HCT116 (cell line): ENCODE results near the gene HAND1. TPM values are rescaled to one million over a fixed set of nuclear protein-coding genes. Genes with fewer than 3 reads are reported as not detected.

ENCODE experiments used
- ATAC-seq: fragments of 200-7000 bp; cut with Tn5 transposase; 2 replicates; pipeline ENCODE4 v1.9.1; 2020; ENCODE audit warnings: mild to moderate bottlenecking, moderate library complexity
- BruUV-seq: library from RNA; stranded (reverse); fragments of 400-500 nt; replicated peaks from 2 replicates; lab custom pipeline; 2021; lab: Mats Ljungman, UMichigan
- CTCF ChIA-PET: fragments of 300-600 bp; sonication (Branson Sonifier 250); formaldehyde crosslinking; loops from one replicate; lab custom pipeline; 2021; ENCODE audit warnings: antibody characterized with exemption; lab: Charles Lee
- POLR2A ChIA-PET: fragments of 300-600, 350-600 bp; sonication (Branson Sonifier 250); formaldehyde crosslinking; loops from one replicate; lab custom pipeline; 2021; ENCODE audit warnings: antibody characterized with exemption; lab: Charles Lee
- RAD21 ChIA-PET, 2 experiments: fragments of 300-600 bp; sonication (Branson Sonifier 250); formaldehyde crosslinking; loops; one replicate each; lab custom pipeline; 2023; ENCODE audit warnings: low total read pairs in 2 of 2; ENCODE audit not compliant: uncharacterized antibody in 2 of 2, unreplicated experiment in 2 of 2, low non-redundant PET in 1 of 2; lab: Charles Lee
- DNase-seq: peaks from one replicate; pipeline ENCODE4 v3.0.0-alpha.2; 2010; ENCODE audit warnings: low read depth, low spot score
- H2AFZ ChIP-seq: fragments of 200-600 bp; shearing (Covaris generic), sonication (generic); 2 replicates; pipeline ENCODE4 v1.6.1; 2017; ENCODE audit warnings: low read depth, mixed run types, mixed read lengths, antibody characterized with exemption, low read length; ENCODE audit not compliant: poor library complexity, severe bottlenecking
- H3K27ac ChIP-seq: 2 replicates; pipeline ENCODE4 v1.5.1; 2012; ENCODE audit warnings: low read depth, low read length
- H3K27me3 ChIP-seq: fragments of 200-600 bp; sonication (generic); 2 replicates; pipeline ENCODE4 v1.6.1; 2016; ENCODE audit warnings: mixed run types, low read length, mixed read lengths; ENCODE audit not compliant: insufficient read depth
- H3K36me3 ChIP-seq, 2 experiments: fragments of 200-500 bp in 1 of 2; fragments of 200-600 bp in 1 of 2; sonication (Bioruptor generic) in 1 of 2; sonication (generic) in 1 of 2; 2 replicates each; pipeline versions ENCODE4 v1.5.1 to v1.6.1; 2014 to 2016; ENCODE audit warnings: low read length in 2 of 2, inconsistent platforms in 1 of 2, mixed read lengths in 1 of 2, mixed run types in 1 of 2; ENCODE audit not compliant: insufficient read depth in 2 of 2, control insufficient read depth in 1 of 2
- H3K4me1 ChIP-seq, 2 experiments: fragments of 200-600 bp in 1 of 2; sonication (generic) in 1 of 2; 2 replicates each; pipeline versions ENCODE4 v1.5.1 to v1.6.1; 2012 to 2017; ENCODE audit warnings: low read length in 2 of 2, inconsistent platforms in 1 of 2, mild to moderate bottlenecking in 1 of 2, mixed read lengths in 1 of 2, mixed run types in 1 of 2, moderate library complexity in 1 of 2; ENCODE audit not compliant: insufficient read depth in 2 of 2, control insufficient read depth in 1 of 2
- H3K4me2 ChIP-seq: fragments of 200-600 bp; sonication (generic); 2 replicates; pipeline ENCODE4 v1.6.1; 2017; ENCODE audit warnings: mixed run types, low read length, mixed read lengths
- H3K4me3 ChIP-seq, 2 experiments: fragments of 200-600 bp in 1 of 2; sonication (generic) in 1 of 2; replicated peaks in 1 of 2; 2 replicates each; pipeline ENCODE4 v1.5.1; 2011 to 2016; ENCODE audit warnings: low read length in 2 of 2, control low read depth in 1 of 2, low read depth in 1 of 2, mild to moderate bottlenecking in 1 of 2, mixed read lengths in 1 of 2, mixed run types in 1 of 2
- H3K79me2 ChIP-seq: fragments of 200-600 bp; sonication (generic); 2 replicates; pipeline ENCODE4 v1.6.1; 2017; ENCODE audit warnings: mild to moderate bottlenecking, mixed run types, low read length, moderate library complexity, mixed read lengths; ENCODE audit not compliant: insufficient read depth
- H3K9ac ChIP-seq: fragments of 200-600 bp; sonication (generic); 2 replicates; pipeline ENCODE4 v1.6.1; 2016; ENCODE audit warnings: low read length, mixed read lengths
- H3K9me2 ChIP-seq: fragments of 200-600 bp; sonication (generic), shearing (Covaris generic); 2 replicates; pipeline ENCODE4 v1.6.1; 2017; ENCODE audit warnings: mixed run types, mild to moderate bottlenecking, moderate library complexity; ENCODE audit not compliant: insufficient read depth
- H3K9me3 ChIP-seq, 2 experiments: fragments of 200-500 bp in 1 of 2; fragments of 200-600 bp in 1 of 2; sonication (Bioruptor generic) in 1 of 2; sonication (generic) in 1 of 2; 2 replicates each; pipeline ENCODE4 v1.6.1; 2014 to 2017; ENCODE audit warnings: low read length in 2 of 2, mixed read lengths in 2 of 2, inconsistent platforms in 1 of 2, low read depth in 1 of 2, mild to moderate bottlenecking in 1 of 2, mixed run types in 1 of 2, moderate library complexity in 1 of 2; ENCODE audit not compliant: control insufficient read depth in 1 of 2, insufficient read depth in 1 of 2
- H4K20me1 ChIP-seq: fragments of 200-600 bp; sonication (generic), shearing (Covaris generic); 2 replicates; pipeline ENCODE4 v1.6.1; 2017; ENCODE audit warnings: mixed run types, mild to moderate bottlenecking, moderate library complexity; ENCODE audit not compliant: insufficient read depth
- CEBPB ChIP-seq: IDR thresholded peaks from 2 replicates; pipeline ENCODE4 v1.6.1; 2012; ENCODE audit warnings: low read depth
- ELF1 ChIP-seq: IDR thresholded peaks from 2 replicates; pipeline ENCODE4 v1.6.1; 2012; ENCODE audit warnings: low read depth, borderline replicate concordance
- EZH2phosphoT487 ChIP-seq: fragments of 200-600 bp; IDR thresholded peaks from 2 replicates; pipeline ENCODE4 v1.6.1; 2018; ENCODE audit warnings: antibody characterized with exemption, borderline replicate concordance
- FOSL1 ChIP-seq: IDR thresholded peaks from 2 replicates; pipeline ENCODE4 v1.6.1; 2012; ENCODE audit warnings: low read depth
- POLR2A ChIP-seq: IDR thresholded peaks from 2 replicates; pipeline ENCODE4 v1.7.0; 2011; ENCODE audit warnings: borderline replicate concordance; ENCODE audit not compliant: insufficient read depth, insufficient read length; ENCODE audit errors: extremely low read depth
- POLR2AphosphoS5 ChIP-seq: IDR thresholded peaks from 2 replicates; pipeline ENCODE4 v1.6.1; 2011; ENCODE audit warnings: mild to moderate bottlenecking, low read depth, low read length, moderate library complexity
- TCF7L2 ChIP-seq: IDR thresholded peaks from 2 replicates; pipeline ENCODE4 v1.7.0; 2011; ENCODE audit warnings: borderline replicate concordance, inconsistent platforms; ENCODE audit not compliant: insufficient read depth, insufficient read length; ENCODE audit errors: extremely low read depth
- intact Hi-C: fragments of 100-400 bp; cut with micrococcal nuclease; formaldehyde crosslinking; loops from 2 replicates; pipeline ENCODE4 v1.10.0; 2022
- total RNA-seq: library from RNA; stranded (reverse); gene quantifications from one replicate; pipeline ENCODE4 v1.2.1, GENCODE V29; 2021; ENCODE audit not compliant: unreplicated experiment
- TF ChIP-seq, protein P1 (sequence below): IDR thresholded peaks from 2 replicates; pipeline ENCODE4 v1.6.1; 2012

Gene HAND1
- total RNA-seq, 1 experiment from 2014 or later, result not detected

DNA sequence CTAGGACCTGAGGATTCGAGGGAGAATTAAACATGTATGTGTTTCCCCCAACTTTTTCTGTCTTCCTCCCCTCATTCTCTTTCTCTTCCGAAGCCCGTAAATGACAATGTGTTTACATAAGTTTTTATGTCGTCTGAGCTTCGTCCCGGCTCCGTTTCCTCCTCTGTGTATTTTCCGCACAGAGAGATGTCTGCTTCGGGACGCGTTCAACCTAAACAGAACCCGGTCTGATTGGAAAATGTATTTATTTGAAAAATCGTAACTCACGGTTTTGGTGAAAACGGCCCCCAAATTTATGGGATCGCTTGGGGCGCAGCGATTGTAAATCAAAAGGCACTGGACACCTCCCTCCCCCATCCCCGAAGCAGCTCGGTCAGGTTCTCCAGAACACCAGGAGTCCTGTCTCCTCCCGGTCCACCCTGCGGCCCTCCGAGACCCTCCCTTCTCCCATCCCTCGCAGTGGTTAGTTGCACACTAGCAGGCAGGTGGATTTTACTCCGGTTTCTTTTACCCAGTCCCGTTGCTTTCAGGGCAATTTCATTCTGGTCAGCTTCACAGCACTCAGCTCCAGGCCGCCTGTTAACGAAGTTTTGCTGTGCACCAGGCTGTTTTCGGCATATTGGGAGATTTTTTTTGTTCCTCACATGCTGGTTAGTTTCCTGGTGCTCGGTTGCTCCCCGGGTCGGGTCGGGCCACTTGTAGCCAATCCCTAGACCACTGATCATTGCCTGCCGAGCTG is 5.8 kb upstream of the HAND1 start:
- Histone ChIP-seq H3K36me3 (no peaks in the 10 kb centered on the region), H3K9ac (no peak overlapping the region), H3K79me2 (no peaks in the 10 kb centered on the region), H3K9me3 (no peaks in the 10 kb centered on the region), H3K4me1 (no peaks in the 10 kb centered on the region), H3K9me2 (no peaks in the 10 kb centered on the region), H3K4me3 (no peak overlapping the region), H2AFZ (no peak overlapping the region), H3K27ac (no peak overlapping the region), H3K27me3 (peaks cover 62% of the 10 kb centered on the region), H3K4me2 (no peak overlapping the region), H4K20me1 (no peaks in the 10 kb centered on the region)
- DNase-seq (no peak), ATAC-seq (no peak)
- POLR2A ChIA-PET, result no interaction called here
- RAD21 ChIA-PET, result no interaction called here
- no TSS peak for BruUV-seq
- CTCF ChIA-PET, result no interaction called here
- TF ChIP-seq, protein P1, sequence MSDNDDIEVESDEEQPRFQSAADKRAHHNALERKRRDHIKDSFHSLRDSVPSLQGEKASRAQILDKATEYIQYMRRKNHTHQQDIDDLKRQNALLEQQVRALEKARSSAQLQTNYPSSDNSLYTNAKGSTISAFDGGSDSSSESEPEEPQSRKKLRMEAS, result no peak
- TF ChIP-seq CEBPB (no peak), FOSL1 (no peak), POLR2A (no peak), TCF7L2 (no peak), POLR2AphosphoS5 (no peak), ELF1 (no peak), EZH2phosphoT487 (no peak)
- intact Hi-C loops, result no loop called here
